ENCODE measurements around the gene MRPL23. TPM values are rescaled to one million over a fixed set of nuclear protein-coding genes. Genes with fewer than 3 reads are reported as not detected.

The MRPL23 gene
- total and polyA plus RNA-seq, 2 donors (not counting 3 experiments of a cell fraction or from before 2014, with no cell fraction given): 72.7 to 222 TPM

DNA sequence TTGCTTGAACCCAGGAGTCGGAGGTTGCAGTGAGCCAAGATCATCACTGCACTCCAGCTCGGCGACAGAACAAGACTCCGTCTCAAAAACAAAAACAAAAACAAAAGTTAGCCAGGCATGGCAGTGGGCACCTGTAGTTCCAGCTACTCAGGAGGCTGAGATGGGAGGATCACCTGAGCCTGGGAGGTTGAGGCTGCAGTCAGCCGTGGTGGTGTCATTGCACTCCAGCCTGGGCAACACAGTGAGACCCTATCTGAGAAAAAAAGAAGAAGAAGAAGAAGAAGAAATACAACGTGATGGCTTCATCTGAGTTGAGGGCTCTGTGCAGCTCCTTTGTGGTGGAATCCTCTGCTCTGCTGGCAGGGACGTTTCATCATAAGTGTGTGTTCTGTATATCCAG, 37.6 kb upstream of the MRPL23 start:
- TF ChIP-seq EZH2 (IDR thresholded peaks at IDR 0.05; ENCODE audit: borderline replicate concordance, low read depth, low read length, severe bottlenecking): no peak
- TF ChIP-seq FOS (IDR thresholded peaks at IDR 0.05; ENCODE audit: borderline replicate concordance, insufficient read depth, low read length): no peak
- TF ChIP-seq POLR2AphosphoS5 (IDR thresholded peaks at IDR 0.05; ENCODE audit: insufficient read depth, low read depth, low read length): no peak
- TF ChIP-seq JUN (IDR thresholded peaks at IDR 0.05; ENCODE audit: borderline replicate concordance, insufficient read depth, insufficient read length, low read depth): no peak
- POLR2A ChIA-PET: no interaction called here
- no TSS peak for BruUV-seq (replicated peaks)
- CTCF ChIA-PET: interaction anchor here (0.7 to 5.3 kb wide), 2 partner anchors 27 to 257 kb away, joined by 3 to 41 read pairs; no protein-coding TSS in a partner anchor
- H3K27me3 ChIP-seq (ENCODE audit: control insufficient read depth in 2 of 2, insufficient read depth in 2 of 2, low read length in 2 of 2): no peaks in the 10 kb centered on the region
- H2AFZ ChIP-seq (ENCODE audit: low read depth, low read length): no peak overlapping the region
- H3K36me3 ChIP-seq (ENCODE audit: control insufficient read depth in 2 of 2, extremely low read depth in 1 of 2, insufficient read depth in 2 of 2, low read length in 2 of 2): no peaks in the 10 kb centered on the region
- H4K20me1 ChIP-seq (replicated peaks; ENCODE audit: control insufficient read depth, extremely low read depth, insufficient read depth, low read length): no peaks in the 10 kb centered on the region
- H3K9me3 ChIP-seq (replicated peaks; ENCODE audit: control insufficient read depth, insufficient read depth, low read length): no peaks in the 10 kb centered on the region
- FAIRE-seq (no peak), DNase-seq (ENCODE audit: low read depth, low spot score) (no peak)
- intact Hi-C loops (cut with micrococcal nuclease) (loop anchor here (2.0 kb wide), 1 partner anchor 27 kb away; no protein-coding TSS in a partner anchor), dilution Hi-C loops (cut with MboI; ENCODE audit: extremely low pct_ligation_motif_present, low sequenced_read_pairs) (no loop called here)
- no peak overlapping the region for H3K9ac ChIP-seq (replicated peaks; ENCODE audit: extremely low read depth, insufficient read depth, low read length)
- no peak overlapping the region for H3K4me2 ChIP-seq (ENCODE audit: insufficient read depth, low read length)
- no peak overlapping the region for H3K27ac ChIP-seq (ENCODE audit: insufficient read depth, low read depth, low read length)
- no peak overlapping the region for H3K4me3 ChIP-seq (replicated peaks in 1 of 3; ENCODE audit: insufficient read depth in 1 of 3, low read depth in 1 of 3, low read length in 3 of 3)
- no peaks in the 10 kb centered on the region for H3K9me1 ChIP-seq (replicated peaks; ENCODE audit: control insufficient read depth, extremely low read depth, insufficient read depth, low read length)
- H3K4me1 ChIP-seq (ENCODE audit: control insufficient read depth, extremely low read depth, insufficient read depth, low read length): peaks cover 33% of the 10 kb centered on the region
- no peaks in the 10 kb centered on the region for H3K79me2 ChIP-seq (ENCODE audit: control insufficient read depth, insufficient read depth, low read length)

DNA sequence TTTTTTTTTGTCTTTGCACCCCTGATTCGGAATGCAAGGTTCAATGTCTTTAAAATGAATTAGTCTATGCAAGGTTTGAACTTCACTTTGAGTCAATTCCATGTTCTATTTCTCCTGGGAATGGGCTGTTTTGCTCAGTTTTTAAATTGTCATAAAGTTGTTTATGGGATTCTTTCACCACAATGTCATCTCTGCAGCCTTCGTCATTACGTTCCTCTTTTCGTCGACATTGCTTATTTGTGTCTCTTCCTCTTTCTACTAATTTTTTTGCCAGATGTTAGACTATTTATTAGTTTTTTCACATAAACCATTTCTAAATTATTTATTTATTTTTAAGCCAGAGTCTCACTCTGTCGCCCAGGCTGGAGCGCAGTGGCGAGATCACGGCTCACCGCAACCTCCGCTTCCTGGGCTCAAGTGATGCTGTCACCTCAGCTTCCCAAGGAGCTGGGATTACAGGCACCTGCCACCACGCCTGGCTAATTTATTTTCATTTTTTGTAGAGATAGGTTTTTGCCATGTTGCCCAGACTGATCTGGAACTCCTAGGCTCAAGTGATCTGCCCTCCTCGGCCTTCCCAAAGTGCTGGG, 34.7 kb upstream of the MRPL23 start:
- Histone ChIP-seq H3K79me2 (ENCODE audit: control insufficient read depth, insufficient read depth, low read length) (no peaks in the 10 kb centered on the region), H3K27me3 (ENCODE audit: control insufficient read depth in 2 of 2, insufficient read depth in 2 of 2, low read length in 2 of 2) (no peaks in the 10 kb centered on the region), H4K20me1 (replicated peaks; ENCODE audit: control insufficient read depth, extremely low read depth, insufficient read depth, low read length) (no peaks in the 10 kb centered on the region), H3K9ac (replicated peaks; ENCODE audit: extremely low read depth, insufficient read depth, low read length) (no peak overlapping the region), H3K4me2 (ENCODE audit: insufficient read depth, low read length) (no peak overlapping the region), H3K36me3 (ENCODE audit: control insufficient read depth in 2 of 2, extremely low read depth in 1 of 2, insufficient read depth in 2 of 2, low read length in 2 of 2) (no peaks in the 10 kb centered on the region), H3K27ac (ENCODE audit: insufficient read depth, low read depth, low read length) (no peak overlapping the region), H3K4me3 (replicated peaks in 1 of 3; ENCODE audit: insufficient read depth in 1 of 3, low read depth in 1 of 3, low read length in 3 of 3) (no peak overlapping the region), H3K9me3 (replicated peaks; ENCODE audit: control insufficient read depth, insufficient read depth, low read length) (no peaks in the 10 kb centered on the region), H2AFZ (ENCODE audit: low read depth, low read length) (no peak overlapping the region), H3K9me1 (replicated peaks; ENCODE audit: control insufficient read depth, extremely low read depth, insufficient read depth, low read length) (no peaks in the 10 kb centered on the region), H3K4me1 (ENCODE audit: control insufficient read depth, extremely low read depth, insufficient read depth, low read length) (peaks cover 14% of the 10 kb centered on the region)
- intact Hi-C loops (cut with micrococcal nuclease): no loop called here
- FAIRE-seq (no peak), DNase-seq (ENCODE audit: low read depth, low spot score) (no peak)
- no TSS peak for BruUV-seq (replicated peaks)
- POLR2A ChIA-PET: interaction anchor here (0.6 kb wide), 1 partner anchor 789 kb away, joined by 3 read pairs; no protein-coding TSS in a partner anchor
- dilution Hi-C loops (cut with MboI; ENCODE audit: extremely low pct_ligation_motif_present, low sequenced_read_pairs): no loop called here
- CTCF ChIA-PET: interaction anchor here (1.4 kb wide), 1 partner anchor 30 kb away, joined by 3 read pairs; no protein-coding TSS in a partner anchor
- TF ChIP-seq GATA2 (IDR thresholded peaks at IDR 0.05; ENCODE audit: insufficient read depth, insufficient read length, low read depth, low read length): no peak
- no peak for TF ChIP-seq JUN (IDR thresholded peaks at IDR 0.05; ENCODE audit: borderline replicate concordance, insufficient read depth, insufficient read length, low read depth)
- TF ChIP-seq, protein P1, sequence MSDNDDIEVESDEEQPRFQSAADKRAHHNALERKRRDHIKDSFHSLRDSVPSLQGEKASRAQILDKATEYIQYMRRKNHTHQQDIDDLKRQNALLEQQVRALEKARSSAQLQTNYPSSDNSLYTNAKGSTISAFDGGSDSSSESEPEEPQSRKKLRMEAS (IDR thresholded peaks at IDR 0.05; ENCODE audit: insufficient read depth, insufficient read length): no peak
- no peak for TF ChIP-seq POLR2AphosphoS5 (IDR thresholded peaks at IDR 0.05; ENCODE audit: insufficient read depth, low read depth, low read length)
- no peak for TF ChIP-seq FOS (IDR thresholded peaks at IDR 0.05; ENCODE audit: borderline replicate concordance, insufficient read depth, low read length)
- no peak for TF ChIP-seq POLR2A (IDR thresholded peaks at IDR 0.05; ENCODE audit: low read depth, low read length)
